ENCODE measurements around the gene PPP5C.

DNA sequence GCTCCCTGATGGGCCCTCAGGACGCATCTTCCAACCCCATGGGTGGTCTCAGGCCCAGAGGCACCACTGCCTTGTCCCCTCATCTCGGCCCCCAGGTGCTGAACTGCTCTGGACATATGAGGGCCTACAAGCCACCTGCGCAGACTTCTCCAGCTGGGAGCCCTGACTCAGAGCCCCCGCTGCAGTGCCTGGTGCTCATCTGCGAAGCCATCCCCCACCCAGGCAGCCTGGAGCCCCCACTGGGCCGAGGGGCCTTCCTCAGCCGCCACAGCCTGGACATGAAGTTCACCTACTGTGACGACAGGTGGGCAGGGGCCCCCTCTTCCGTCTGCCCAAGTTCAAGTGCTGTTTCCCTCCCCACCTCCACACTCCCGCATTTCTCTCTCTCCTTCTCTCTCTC is 37.8 kb upstream of the PPP5C start:
- TF ChIP-seq CTCF (conservative IDR thresholded peaks at IDR 0.05) (no peak), EZH2 (IDR thresholded peaks at IDR 0.05; ENCODE audit: low read depth) (no peak)
